HG03558 (cell line): ENCODE data around the gene TTC7B.

ENCODE experiments used
- ATAC-seq: cut with Tn5 transposase; IDR thresholded peaks from one replicate; pipeline ENCODE4 v1.9.1; 2021; ENCODE audit warnings: moderate number of reproducible peaks; ENCODE audit not compliant: unreplicated experiment; ENCODE audit errors: extremely low read depth

TTC7B gene

DNA sequence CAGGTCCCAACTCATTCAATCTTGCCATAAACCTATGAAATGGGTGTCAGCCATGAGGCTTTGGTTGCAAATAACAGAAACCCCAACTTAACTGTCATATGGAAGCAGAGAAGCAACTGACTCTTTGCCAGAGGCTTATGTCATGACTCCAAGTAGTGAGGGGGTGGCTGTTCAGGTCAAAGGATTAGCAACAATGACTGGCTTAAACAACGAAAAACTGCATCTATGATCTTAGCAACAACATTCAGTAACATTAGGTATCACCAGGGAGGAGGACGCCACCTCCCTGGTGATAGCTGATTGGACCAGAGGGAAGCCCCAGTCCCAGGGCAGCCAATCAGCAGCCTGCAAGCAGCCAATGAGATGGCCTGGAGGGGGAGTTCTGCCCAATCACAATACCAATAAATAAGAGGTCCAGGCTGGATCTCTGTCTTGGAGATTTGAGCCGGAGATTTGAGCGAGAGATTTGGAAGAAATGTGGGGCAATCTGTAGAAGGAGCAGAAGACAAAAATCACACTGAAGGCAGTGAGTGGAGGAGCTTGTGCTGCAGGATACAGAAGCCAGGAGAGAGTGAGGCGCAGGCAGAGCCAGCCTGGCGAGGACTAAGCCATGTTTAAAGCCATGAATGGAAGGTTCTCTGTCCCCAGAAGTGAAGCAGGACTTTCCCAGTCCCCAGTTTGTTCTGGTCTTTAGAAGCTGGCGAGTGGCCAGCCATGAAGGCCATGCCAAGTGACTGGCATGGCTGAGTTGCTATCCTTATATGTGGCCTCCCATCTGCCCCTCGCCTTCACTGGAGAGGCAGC is 326.1 kb downstream of the TTC7B start:
- no peak for ATAC-seq

DNA sequence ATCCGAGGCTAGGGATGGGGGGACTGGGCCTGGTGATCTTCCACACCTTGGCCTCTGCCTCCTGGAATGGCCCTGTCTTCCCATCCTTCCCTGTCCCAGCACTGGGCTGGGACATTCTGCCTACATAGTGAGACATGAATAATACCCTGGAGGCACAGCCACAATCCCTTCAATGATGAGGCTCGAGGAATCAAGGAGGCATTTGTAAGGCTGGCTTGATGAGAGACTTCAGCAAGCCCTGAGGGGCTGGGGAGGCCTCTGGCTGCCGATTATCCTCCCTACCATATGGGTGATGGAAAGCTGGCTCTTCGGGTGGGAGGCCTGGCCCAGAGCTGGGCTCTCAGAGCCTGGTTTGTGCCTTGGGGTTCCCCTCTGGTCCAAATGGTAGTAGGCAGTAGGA is 326.9 kb downstream of the TTC7B start:
- ATAC-seq: no peak

DNA sequence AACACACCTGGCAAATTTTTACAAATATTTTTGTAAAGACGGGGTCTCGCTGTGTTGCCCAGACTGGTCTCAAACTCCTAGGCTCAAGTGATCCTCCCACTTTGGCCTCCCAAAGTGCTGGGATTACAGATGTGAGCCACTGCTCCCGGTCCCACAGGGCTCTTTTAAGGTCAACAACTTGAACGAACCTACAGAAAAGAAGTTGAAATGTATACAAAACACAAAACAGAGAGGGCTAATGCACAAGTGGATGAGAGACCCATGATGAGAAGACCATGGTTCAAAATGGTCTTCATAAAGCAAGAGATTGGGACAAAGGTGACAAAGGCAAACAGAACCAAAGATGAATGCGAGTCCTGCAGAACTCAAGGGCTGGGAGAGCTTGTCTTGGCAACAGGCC is 328.0 kb downstream of the TTC7B start:
- ATAC-seq: no peak

DNA sequence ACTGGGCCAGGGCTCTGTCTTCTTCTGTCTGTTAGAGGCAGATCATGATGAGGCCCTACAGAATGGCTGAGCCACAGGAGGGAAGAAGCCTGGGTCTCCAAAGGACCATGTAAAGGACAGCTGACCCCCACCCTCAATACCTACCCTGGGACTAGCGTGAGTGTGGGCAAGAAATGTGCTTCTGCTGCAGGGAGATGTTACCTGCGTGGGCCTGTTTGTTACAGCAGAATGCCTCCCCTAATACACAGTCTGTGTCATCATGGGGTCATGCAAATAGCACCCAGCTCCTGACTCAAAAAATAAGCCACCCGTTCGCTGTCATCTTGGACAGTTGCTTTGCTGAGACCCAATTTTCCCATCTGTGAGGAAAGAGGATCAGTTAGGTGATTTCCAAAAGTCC is 328.8 kb downstream of the TTC7B start:
- ATAC-seq: no peak

DNA sequence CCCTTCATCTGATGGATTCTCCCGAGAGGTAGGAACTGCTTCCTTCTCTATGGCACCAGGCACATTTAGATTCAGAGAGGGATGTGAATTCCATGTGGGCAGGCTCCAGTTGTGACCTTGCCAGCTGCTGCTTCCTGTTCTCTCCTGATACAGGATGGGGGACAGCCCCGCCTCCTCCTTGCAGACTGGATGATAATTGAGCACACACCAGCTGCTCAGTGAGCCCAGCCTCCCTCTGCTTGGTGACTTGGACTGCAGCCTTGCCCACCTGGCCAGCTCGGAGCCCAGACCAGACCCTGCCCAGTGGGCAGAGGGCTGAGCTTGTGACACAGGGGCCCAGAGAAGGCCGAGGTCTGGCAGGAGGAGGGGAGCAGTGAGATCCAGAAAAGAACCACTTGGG is 329.2 kb downstream of the TTC7B start:
- no peak for ATAC-seq

DNA sequence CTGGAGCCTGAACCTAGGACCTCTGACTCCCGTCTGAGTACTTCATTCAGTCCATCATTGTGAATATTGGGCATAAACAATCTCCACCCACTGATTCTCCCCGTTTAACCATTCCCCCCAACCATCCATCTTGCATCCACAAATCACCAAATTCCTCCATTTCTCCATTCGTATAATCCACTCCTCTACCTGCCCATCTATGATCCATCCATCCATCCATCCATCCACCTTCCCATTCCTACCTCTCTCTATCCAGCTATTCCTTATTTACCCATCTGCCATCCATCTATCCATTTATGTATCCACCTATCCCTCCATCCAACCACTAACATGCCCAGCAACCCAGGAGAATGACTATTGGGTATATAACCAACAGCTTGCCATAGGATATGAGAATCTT is 331.9 kb downstream of the TTC7B start:
- ATAC-seq: no peak

DNA sequence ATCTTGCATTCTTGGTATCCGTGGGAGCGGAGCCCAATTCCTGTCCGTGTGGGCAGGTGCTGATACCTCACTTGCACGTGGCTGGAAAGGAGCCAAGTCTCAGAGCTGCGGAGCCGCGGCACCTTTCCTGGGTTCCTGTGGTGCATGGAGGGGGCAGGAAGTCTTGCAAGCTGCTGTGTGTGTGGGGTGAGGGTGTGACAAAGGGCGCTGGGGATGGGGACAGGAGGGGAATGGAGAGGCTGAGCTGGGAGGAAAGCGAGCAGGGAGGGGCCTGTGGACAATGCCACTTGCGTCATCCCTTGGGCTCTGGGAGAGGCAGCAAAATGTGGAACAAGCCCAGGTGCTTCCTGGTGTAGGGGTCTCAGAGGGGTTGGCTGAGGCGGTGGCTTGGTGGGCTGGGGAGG is 332.7 kb downstream of the TTC7B start:
- ATAC-seq: no peak

DNA sequence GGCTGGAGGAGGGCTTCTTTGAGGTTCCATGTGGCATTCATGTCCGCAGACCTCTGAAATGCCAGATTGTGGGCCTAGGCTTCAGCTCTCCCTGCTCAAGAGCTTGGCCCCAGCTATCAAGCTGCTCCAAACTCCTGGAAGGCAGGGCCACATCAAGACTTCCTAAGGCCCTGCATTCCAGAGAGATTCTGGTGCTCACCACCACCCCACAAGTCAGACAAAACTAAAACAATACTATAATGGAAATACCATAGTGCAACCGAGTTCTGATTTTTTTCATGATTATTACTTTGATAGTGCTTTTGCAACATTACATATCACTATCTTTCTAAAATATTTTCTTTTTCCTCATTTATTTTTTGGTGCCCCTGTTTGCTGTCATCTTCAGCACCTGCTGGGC is 333.1 kb downstream of the TTC7B start:
- no peak for ATAC-seq

DNA sequence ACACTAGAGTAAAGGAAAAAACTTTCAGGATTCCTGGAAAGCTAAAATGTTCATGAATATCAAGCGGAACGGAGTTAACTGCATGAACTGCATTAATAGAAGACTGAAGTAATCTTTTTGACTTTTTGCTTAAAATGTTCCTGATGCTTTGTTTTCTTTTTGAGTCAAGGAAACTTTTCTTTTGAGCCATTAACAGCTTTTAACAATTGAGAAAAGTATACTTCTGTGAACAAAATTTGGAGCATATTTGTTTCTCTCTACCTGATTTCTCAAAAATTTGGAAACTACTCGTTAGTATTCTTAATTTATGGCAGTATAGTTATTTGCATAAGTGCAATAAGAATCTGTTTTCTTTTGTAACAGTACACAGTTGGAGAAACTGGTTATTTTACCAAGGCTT is 340.9 kb downstream of the TTC7B start:
- no peak for ATAC-seq
